Activated CD8-positive, alpha-beta T cell treated with anti-CD3 and anti-CD28 coated beads, Interleukin-2, amount 10 ng/mL, durations not matched to agents 7 days and 5 days (primary cell): ENCODE measurements around the gene WFDC10B. TPM values are rescaled to one million over a fixed set of nuclear protein-coding genes. Genes with fewer than 3 reads are reported as not detected.
A peak's percentile ranks its signal among the peaks of the same experiment; 100 is the strongest.
"Not testable (repeated sequence)": the region's sequence is repeated elsewhere in the genome, so short reads cannot be mapped to it uniquely, and the experiment has no call there.

Experiments
- ATAC-seq: fragments of 150-1000 bp; cut with Tn5 transposase; one replicate; pipeline ENCODE4 v1.10.0; 2021; ENCODE audit warnings: moderate library complexity
- CTCF ChIA-PET: fragments of 350-600 bp; sonication (Branson Sonifier 250); formaldehyde crosslinking; loops from one replicate; lab custom pipeline; 2021; ENCODE audit warnings: antibody characterized with exemption; lab: Charles Lee
- POLR2A ChIA-PET: fragments of 350-600 bp; sonication (Branson Sonifier 250); formaldehyde crosslinking; loops from one replicate; lab custom pipeline; 2021; ENCODE audit warnings: antibody characterized with exemption; lab: Charles Lee
- DNase-seq: peaks from one replicate; pipeline ENCODE4 v3.0.0-alpha.2; 2020
- H3K27ac Mint-ChIP-seq: one replicate; pipeline ENCODE4 v1.8.0; 2021; ENCODE audit warnings: mild to moderate bottlenecking, mixed read lengths
- H3K27me3 Mint-ChIP-seq: one replicate; pipeline ENCODE4 v1.8.0; 2021; ENCODE audit warnings: low read depth, mixed read lengths
- H3K36me3 Mint-ChIP-seq: one replicate; pipeline ENCODE4 v1.8.0; 2021; ENCODE audit warnings: low read depth, mixed read lengths
- H3K4me1 Mint-ChIP-seq: one replicate; pipeline ENCODE4 v1.8.0; 2021; ENCODE audit warnings: low read depth, mixed read lengths
- H3K4me3 Mint-ChIP-seq: one replicate; pipeline ENCODE4 v1.8.0; 2021; ENCODE audit warnings: mild to moderate bottlenecking, mixed read lengths
- H3K9me3 Mint-ChIP-seq: one replicate; pipeline ENCODE4 v1.8.0; 2022; ENCODE audit warnings: mixed read lengths; ENCODE audit not compliant: insufficient read depth
- total RNA-seq, 2 experiments: library from RNA; stranded (reverse); gene quantifications; one replicate each; pipeline ENCODE4 v1.2.3, GENCODE V29; 2021

WFDC10B gene
- total RNA-seq = not detected

- Mint-ChIP-seq H3K9me3 (no peaks in the 10 kb centered on the region), H3K4me1 (no peaks in the 10 kb centered on the region), H3K4me3 (no peak within 1 kb of the TSS), H3K27ac (no peak within 1 kb of the TSS), H3K27me3 (peaks cover 8% of the 10 kb centered on the region), H3K36me3 (no peaks in the 10 kb centered on the region)
- ATAC-seq = no peak
- ChIA-PET POLR2A (no interaction called here), CTCF (interaction anchor here (1.0 to 1.4 kb wide), 2 partner anchors 66 to 386 kb away, joined by 3 read pairs; no protein-coding TSS in a partner anchor)
- no peak for DNase-seq
Measured at GRCh38 chr20:45704969-45705637, at the start of gene WFDC10B. WFDC10B (minus strand) TSS chr20:45705019; CDS start chr20:45685992, 19,027 bp downstream.

- H3K36me3 Mint-ChIP-seq = no peaks in the 10 kb centered on the region
- H3K27me3 Mint-ChIP-seq = peaks cover 9% of the 10 kb centered on the region
- peaks cover 7% of the 10 kb centered on the region for H3K9me3 Mint-ChIP-seq
- ChIA-PET CTCF (no interaction called here), POLR2A (no interaction called here)
- peak; percentile 55 for ATAC-seq
- no peak overlapping the region for H3K4me3 Mint-ChIP-seq
- no peak overlapping the region for H3K27ac Mint-ChIP-seq
- H3K4me1 Mint-ChIP-seq = peaks cover 7% of the 10 kb centered on the region
- no peak for DNase-seq
Measured at GRCh38 chr20:45752746-45753145, 47.9 kb upstream of the WFDC10B start.

DNA sequence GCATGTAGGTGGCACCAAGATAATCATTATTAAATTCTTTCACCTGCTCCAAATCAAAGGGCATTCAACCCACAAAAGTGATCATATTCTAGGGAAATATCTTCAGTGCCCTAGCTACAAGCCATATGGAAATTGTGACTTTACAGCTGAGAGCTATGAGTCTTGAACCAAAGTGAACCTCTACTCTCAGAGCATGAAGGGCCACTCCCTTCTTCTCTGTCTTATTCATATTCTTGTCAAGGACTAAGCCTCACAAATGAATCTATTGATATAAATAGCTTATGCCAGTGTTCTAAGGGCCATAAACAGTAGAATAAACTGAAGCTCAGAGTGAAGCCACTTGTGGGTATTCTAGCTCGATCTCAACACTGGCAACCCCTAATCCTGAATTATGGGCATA is 46.9 kb upstream of the WFDC10B start:
- no peaks in the 10 kb centered on the region for H3K36me3 Mint-ChIP-seq
- peaks cover 7% of the 10 kb centered on the region for H3K4me1 Mint-ChIP-seq
- CTCF ChIA-PET = interaction anchor here (1.7 kb wide), 1 partner anchor 458 kb away, joined by 4 read pairs; no protein-coding TSS in a partner anchor
- ATAC-seq (no peak), DNase-seq (no peak)
- no peak overlapping the region for H3K4me3 Mint-ChIP-seq
- POLR2A ChIA-PET = no interaction called here
- peaks cover 14% of the 10 kb centered on the region for H3K27me3 Mint-ChIP-seq
- no peak overlapping the region for H3K27ac Mint-ChIP-seq
- H3K9me3 Mint-ChIP-seq = peaks cover 7% of the 10 kb centered on the region

- no peak overlapping the region for H3K4me3 Mint-ChIP-seq
Measured at GRCh38 chr20:45745015-45745414, 40.2 kb upstream of the WFDC10B start.

DNA sequence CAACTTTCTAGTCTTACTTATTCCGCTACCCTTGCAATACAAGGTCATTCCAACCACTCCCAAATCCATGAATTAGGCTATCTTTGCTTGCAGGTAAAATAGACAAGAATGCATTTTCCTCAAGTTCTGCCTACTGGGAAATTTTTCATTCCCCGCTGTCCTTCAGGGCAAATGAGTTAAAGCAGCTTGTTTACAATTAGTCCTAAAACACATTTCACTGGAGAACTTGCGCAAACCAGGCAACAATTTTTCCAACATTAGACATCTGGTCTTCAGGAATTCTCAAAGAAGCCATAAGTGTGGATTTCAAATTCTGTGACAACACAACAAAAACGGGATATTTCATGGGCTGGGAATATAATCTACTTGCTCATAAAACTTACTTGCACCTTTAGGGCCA is 37.8 kb upstream of the WFDC10B start:
- H3K27me3 Mint-ChIP-seq = peaks cover 13% of the 10 kb centered on the region
- DNase-seq (no peak), ATAC-seq (no peak)
- no peaks in the 10 kb centered on the region for H3K4me1 Mint-ChIP-seq
- ChIA-PET POLR2A (no interaction called here), CTCF (no interaction called here)
- no peak overlapping the region for H3K4me3 Mint-ChIP-seq
- no peaks in the 10 kb centered on the region for H3K36me3 Mint-ChIP-seq
- no peaks in the 10 kb centered on the region for H3K9me3 Mint-ChIP-seq
- no peak overlapping the region for H3K27ac Mint-ChIP-seq

More at GRCh38 chr20:45745015-45745414, 40.2 kb upstream of the WFDC10B start:
- ChIA-PET CTCF (no interaction called here), POLR2A (no interaction called here)
- no peak for DNase-seq
- Mint-ChIP-seq H3K27ac (no peak overlapping the region), H3K27me3 (peaks cover 19% of the 10 kb centered on the region), H3K9me3 (no peaks in the 10 kb centered on the region), H3K36me3 (no peaks in the 10 kb centered on the region), H3K4me1 (no peaks in the 10 kb centered on the region)
- ATAC-seq = no peak

DNA sequence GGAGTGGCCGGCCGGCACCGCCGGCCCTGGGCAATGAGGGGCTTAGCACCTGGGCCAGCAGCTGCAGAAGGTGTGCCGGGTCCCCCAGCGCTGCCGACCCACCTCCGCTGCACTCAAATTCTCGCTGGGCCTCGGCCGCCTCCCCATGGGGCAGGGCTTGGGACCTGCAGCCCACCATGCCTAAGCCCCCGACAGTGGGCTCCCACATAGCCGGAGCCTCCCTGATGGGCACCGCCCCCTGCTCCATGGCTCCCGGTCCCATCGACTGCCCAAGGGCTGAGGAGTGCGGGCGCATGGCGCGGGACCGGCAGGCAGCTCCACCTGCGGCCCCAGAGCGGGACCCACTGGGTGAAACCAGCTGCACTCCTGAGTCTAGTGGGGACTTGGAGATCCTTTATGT is 31.2 kb upstream of the WFDC10B start:
- DNase-seq = no peak
- no peaks in the 10 kb centered on the region for H3K4me1 Mint-ChIP-seq

DNA sequence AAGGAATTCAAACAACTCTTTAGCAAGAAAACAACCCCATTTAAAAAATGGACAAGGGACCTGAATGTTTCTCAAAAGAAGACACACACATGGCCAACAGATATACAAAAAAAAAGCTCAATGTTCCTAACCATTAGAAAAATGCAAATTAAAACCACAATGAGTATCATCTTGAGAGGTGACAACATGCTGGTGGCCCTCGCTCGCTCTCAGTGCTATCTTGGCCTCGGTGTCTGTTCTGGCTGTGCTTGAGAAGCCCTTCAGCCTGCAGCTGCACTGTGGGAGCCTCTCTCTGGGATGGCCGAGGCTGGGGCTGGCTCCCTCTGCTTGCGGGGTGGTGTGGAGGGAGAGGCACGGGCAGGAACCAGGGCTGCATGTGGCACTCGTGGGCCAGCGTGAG is 30.7 kb upstream of the WFDC10B start:
- peaks cover 9% of the 10 kb centered on the region for H3K27me3 Mint-ChIP-seq
- no peaks in the 10 kb centered on the region for H3K4me1 Mint-ChIP-seq
- DNase-seq (no peak), ATAC-seq (no peak)
- CTCF ChIA-PET = no interaction called here
- H3K36me3 Mint-ChIP-seq = peaks cover 2% of the 10 kb centered on the region
- POLR2A ChIA-PET = no interaction called here
- H3K4me3 Mint-ChIP-seq = no peak overlapping the region
- H3K27ac Mint-ChIP-seq = no peak overlapping the region
- peaks cover 20% of the 10 kb centered on the region for H3K9me3 Mint-ChIP-seq

More for the DNA sequence above, 31.2 kb upstream of the WFDC10B start:
- peaks cover 2% of the 10 kb centered on the region for H3K36me3 Mint-ChIP-seq
- no peak overlapping the region for H3K27ac Mint-ChIP-seq
- no peak for ATAC-seq
- H3K9me3 Mint-ChIP-seq = peaks cover 20% of the 10 kb centered on the region
- H3K27me3 Mint-ChIP-seq = peaks cover 9% of the 10 kb centered on the region
- H3K4me3 Mint-ChIP-seq = no peak overlapping the region
- ChIA-PET POLR2A (no interaction called here), CTCF (no interaction called here)

- Mint-ChIP-seq H3K4me3 (no peak overlapping the region), H3K9me3 (peaks cover 20% of the 10 kb centered on the region), H3K27me3 (peaks cover 16% of the 10 kb centered on the region), H3K4me1 (no peaks in the 10 kb centered on the region), H3K27ac (no peak overlapping the region), H3K36me3 (peaks cover 2% of the 10 kb centered on the region)
- ATAC-seq (no peak), DNase-seq (no peak)
- ChIA-PET CTCF (no interaction called here), POLR2A (no interaction called here)
Measured at GRCh38 chr20:45732199-45732598, 27.4 kb upstream of the WFDC10B start.

DNA sequence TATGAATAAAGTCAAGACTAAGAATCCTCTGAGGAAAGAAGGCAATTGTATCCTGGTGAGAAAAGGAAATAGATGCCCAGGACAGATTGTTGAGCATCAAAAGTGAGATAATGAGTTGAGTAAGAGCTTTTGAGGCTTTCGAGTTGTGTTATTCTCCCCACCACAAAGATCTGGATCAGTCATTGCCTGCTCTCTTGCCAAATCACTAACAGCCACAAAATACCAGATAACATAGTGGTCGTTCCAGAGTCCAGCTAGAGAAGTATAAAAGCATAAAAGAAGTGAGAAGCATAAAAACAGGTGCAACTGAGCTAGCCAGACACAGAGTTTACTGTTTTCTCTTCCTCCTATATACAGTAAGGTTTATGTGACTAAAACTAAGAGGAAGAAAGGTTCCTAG is 22.2 kb upstream of the WFDC10B start:
- Mint-ChIP-seq H3K27ac (no peak overlapping the region), H3K9me3 (peaks cover 3% of the 10 kb centered on the region), H3K4me1 (no peaks in the 10 kb centered on the region), H3K36me3 (peaks cover under 1% of the 10 kb centered on the region), H3K27me3 (peaks cover 24% of the 10 kb centered on the region), H3K4me3 (no peak overlapping the region)
- ATAC-seq (no peak), DNase-seq (no peak)
- ChIA-PET POLR2A (no interaction called here), CTCF (interaction anchor here (1.1 kb wide), 1 partner anchor 133 kb away, joined by 3 read pairs; no protein-coding TSS in a partner anchor)

DNA sequence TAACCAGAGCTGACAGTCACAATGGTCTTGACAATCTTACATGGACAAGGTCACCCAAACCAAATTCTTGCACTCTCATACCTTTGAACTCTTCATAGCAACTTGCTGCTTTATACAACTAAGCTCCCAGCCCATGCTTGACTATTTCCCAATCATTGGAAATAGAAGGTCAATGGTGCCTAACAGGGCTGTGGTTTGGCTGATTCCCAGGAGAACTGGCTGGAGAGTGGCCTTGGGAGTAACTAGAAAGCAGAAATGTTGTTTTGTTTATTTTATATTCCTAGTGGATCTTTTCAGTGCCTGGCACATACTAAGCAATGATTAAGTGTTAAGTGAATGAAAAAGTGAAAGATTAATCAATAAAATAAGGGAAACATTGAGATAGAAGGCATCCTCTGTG is 20.3 kb upstream of the WFDC10B start:
- POLR2A ChIA-PET = no interaction called here

DNA sequence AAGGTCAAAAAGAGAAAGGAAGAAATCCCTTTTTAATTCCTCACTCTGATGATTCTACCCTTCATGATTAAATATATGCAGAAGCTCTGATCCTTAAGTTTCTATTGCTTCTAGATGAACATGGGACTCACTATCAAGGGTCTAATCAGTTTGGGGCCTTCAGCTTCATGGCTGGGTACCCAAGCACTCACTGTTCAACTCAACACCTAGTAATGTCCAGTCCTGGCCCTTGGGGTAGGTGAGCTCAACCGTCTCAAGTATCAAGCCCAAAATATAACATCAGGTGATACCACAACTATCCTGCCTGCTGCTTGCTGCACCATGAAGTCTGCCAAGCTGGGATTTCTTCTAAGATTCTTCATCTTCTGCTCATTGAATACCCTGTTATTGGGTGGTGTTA is 17.2 kb upstream of the WFDC10B start, which contains the start of gene SPINT4:
Gene SPINT4, plus strand, starts transcription at position 301 of the 400 bp plus-strand sequence. Its CDS starts 21 bp downstream, at position 322.
- Mint-ChIP-seq H3K9me3 (no peaks in the 10 kb centered on the region), H3K27ac (no peak within 1 kb of the TSS), H3K27me3 (peaks cover 24% of the 10 kb centered on the region)

More for the DNA sequence above, 20.3 kb upstream of the WFDC10B start:
- Mint-ChIP-seq H3K9me3 (no peaks in the 10 kb centered on the region), H3K27me3 (peaks cover 24% of the 10 kb centered on the region), H3K36me3 (no peaks in the 10 kb centered on the region), H3K4me1 (no peaks in the 10 kb centered on the region), H3K27ac (no peak overlapping the region), H3K4me3 (no peak overlapping the region)
- DNase-seq = no peak
- ATAC-seq = no peak
- CTCF ChIA-PET = no interaction called here

GRCh38 chr20:45716141-45716688 is 11.4 kb upstream of the WFDC10B start:
- ATAC-seq, H3K9me3 Mint-ChIP-seq, POLR2A ChIA-PET, H3K36me3 Mint-ChIP-seq, DNase-seq, H3K27ac Mint-ChIP-seq: not testable (repeated sequence)
- peaks cover 21% of the 10 kb centered on the region for H3K4me1 Mint-ChIP-seq
- CTCF ChIA-PET = interaction anchor here (2.2 kb wide), 1 partner anchor 55 kb away, joined by 4 read pairs; no protein-coding TSS in a partner anchor
- peak overlapping the region; percentile 4 for H3K4me3 Mint-ChIP-seq
- H3K27me3 Mint-ChIP-seq = peaks cover 21% of the 10 kb centered on the region

More for the DNA sequence above, 17.2 kb upstream of the WFDC10B start, which contains the start of gene SPINT4:
- H3K4me3 Mint-ChIP-seq = no peak within 1 kb of the TSS
- H3K36me3 Mint-ChIP-seq = no peaks in the 10 kb centered on the region
- DNase-seq (no peak), ATAC-seq (no peak)
- no peaks in the 10 kb centered on the region for H3K4me1 Mint-ChIP-seq
- CTCF ChIA-PET = interaction anchor here (1.4 kb wide), 1 partner anchor 49 kb away, joined by 3 read pairs; no protein-coding TSS in a partner anchor
- POLR2A ChIA-PET = no interaction called here
